ENCODE data around the gene APOL2. TPM values are rescaled to one million over a fixed set of nuclear protein-coding genes. Genes with fewer than 3 reads are reported as not detected.
A peak's percentile ranks its signal among the peaks of the same experiment; 100 is the strongest.
"Not testable (repeated sequence)": the region's sequence is repeated elsewhere in the genome, so short reads cannot be mapped to it uniquely, and the experiment has no call there.

APOL2 gene
- total and polyA plus RNA-seq, 7 experiments from 2014 or later: 13.4 to 133 (median 40.1) TPM

- ChIA-PET CTCF (no interaction called here), POLR2A (no interaction called here)
- Histone ChIP-seq H3K27ac (ENCODE audit: low read depth, low read length) (no peak overlapping the region), H3K36me3 (ENCODE audit: control insufficient read depth in 2 of 3, insufficient read depth in 3 of 3, low read length in 3 of 3) (no peaks in the 10 kb centered on the region), H3K4me3 (ENCODE audit: low read length) (no peak overlapping the region), H3K4me1 (ENCODE audit: control insufficient read depth in 2 of 2, insufficient read depth in 2 of 2, low read length in 2 of 2) (no peaks in the 10 kb centered on the region), H3K27me3 (ENCODE audit: control insufficient read depth in 2 of 2, insufficient read depth in 2 of 2, low read length in 2 of 2) (no peaks in the 10 kb centered on the region), H3K9me3 (ENCODE audit: control insufficient read depth in 2 of 3, low read length in 3 of 3) (no peaks in the 10 kb centered on the region)
- ATAC-seq: peak; percentile 62
- intact Hi-C loops (cut with micrococcal nuclease): no loop called here
- Mint-ChIP-seq H3K27ac (no peak overlapping the region), H3K27me3 (peaks cover 5 to 82% (median 31%) of the 10 kb centered on the region in 5 donors), H3K36me3 (peaks cover 0 to 7% (median 4%) of the 10 kb centered on the region in 5 donors), H3K4me3 (no peak overlapping the region), H3K4me1 (peaks cover 5 to 16% (median 8%) of the 10 kb centered on the region in 7 donors), H3K9me3 (peaks cover 0 to 16% (median 7%) of the 10 kb centered on the region in 11 donors)
- no peak for DNase-seq
Measured at GRCh38 chr22:36212901-36213300, 26.4 kb downstream of the APOL2 start.

GRCh38 chr22:36211237-36211861 is 28.0 kb downstream of the APOL2 start:
- no peak overlapping the region for H3K27ac ChIP-seq (ENCODE audit: low read depth, low read length)
- ChIA-PET POLR2A (no interaction called here), CTCF (no interaction called here)
- H3K4me1 ChIP-seq (ENCODE audit: control insufficient read depth in 2 of 2, insufficient read depth in 2 of 2, low read length in 2 of 2): no peaks in the 10 kb centered on the region
- H3K27me3 Mint-ChIP-seq: peaks cover 5 to 70% (median 31%) of the 10 kb centered on the region in 5 donors
- H3K36me3 ChIP-seq (ENCODE audit: control insufficient read depth in 2 of 3, insufficient read depth in 3 of 3, low read length in 3 of 3): no peaks in the 10 kb centered on the region
- no peak overlapping the region for H3K4me3 Mint-ChIP-seq
- no peak overlapping the region for H3K4me3 ChIP-seq (ENCODE audit: low read length)
- DNase-seq (no peak), ATAC-seq (peak; percentile 32)
- peaks cover 5 to 16% (median 8%) of the 10 kb centered on the region in 7 donors for H3K4me1 Mint-ChIP-seq
- H3K27me3 ChIP-seq (ENCODE audit: control insufficient read depth in 2 of 2, insufficient read depth in 2 of 2, low read length in 2 of 2): no peaks in the 10 kb centered on the region
- H3K27ac Mint-ChIP-seq: no peak overlapping the region
- H3K9me3 Mint-ChIP-seq: peaks cover 0 to 16% (median 7%) of the 10 kb centered on the region in 11 donors
- peaks cover 0 to 7% (median 4%) of the 10 kb centered on the region in 5 donors for H3K36me3 Mint-ChIP-seq
- H3K9me3 ChIP-seq (ENCODE audit: control insufficient read depth in 2 of 3, low read length in 3 of 3): no peaks in the 10 kb centered on the region
- intact Hi-C loops (cut with micrococcal nuclease): no loop called here

- ATAC-seq (no peak), DNase-seq (no peak)
- no peak overlapping the region for H3K27ac Mint-ChIP-seq
- H3K9me3 ChIP-seq (ENCODE audit: control insufficient read depth in 2 of 3, low read length in 3 of 3): no peaks in the 10 kb centered on the region
- no peak overlapping the region for H3K27ac ChIP-seq (ENCODE audit: low read depth, low read length)
- no peaks in the 10 kb centered on the region for H3K36me3 ChIP-seq (ENCODE audit: control insufficient read depth in 2 of 3, insufficient read depth in 3 of 3, low read length in 3 of 3)
- peaks cover 5 to 16% (median 8%) of the 10 kb centered on the region in 7 donors for H3K4me1 Mint-ChIP-seq
- H3K27me3 ChIP-seq (ENCODE audit: control insufficient read depth in 2 of 2, insufficient read depth in 2 of 2, low read length in 2 of 2): no peaks in the 10 kb centered on the region
- ChIA-PET POLR2A (no interaction called here), CTCF (no interaction called here)
- no peak overlapping the region for H3K4me3 Mint-ChIP-seq
- H3K36me3 Mint-ChIP-seq: peaks cover 0 to 7% (median 4%) of the 10 kb centered on the region in 5 donors
- intact Hi-C loops (cut with micrococcal nuclease): no loop called here
- H3K27me3 Mint-ChIP-seq: peaks cover 5 to 60% (median 22%) of the 10 kb centered on the region in 5 donors
- H3K4me1 ChIP-seq (ENCODE audit: control insufficient read depth in 2 of 2, insufficient read depth in 2 of 2, low read length in 2 of 2): no peaks in the 10 kb centered on the region
- peaks cover 0 to 16% (median 7%) of the 10 kb centered on the region in 11 donors for H3K9me3 Mint-ChIP-seq
- H3K4me3 ChIP-seq (ENCODE audit: low read length): no peak overlapping the region
Measured at GRCh38 chr22:36210224-36210623, 29.1 kb downstream of the APOL2 start.

- H3K36me3 ChIP-seq (ENCODE audit: control insufficient read depth in 2 of 3, insufficient read depth in 3 of 3, low read length in 3 of 3); CTCF ChIA-PET; H3K27me3 ChIP-seq (ENCODE audit: control insufficient read depth in 2 of 2, insufficient read depth in 2 of 2, low read length in 2 of 2); H3K4me3 Mint-ChIP-seq; ATAC-seq; H3K4me1 ChIP-seq (ENCODE audit: control insufficient read depth in 2 of 2, insufficient read depth in 2 of 2, low read length in 2 of 2); H3K27ac Mint-ChIP-seq; DNase-seq; H3K36me3 Mint-ChIP-seq; H3K4me3 ChIP-seq (ENCODE audit: low read length); H3K27ac ChIP-seq (ENCODE audit: low read depth, low read length); H3K9me3 ChIP-seq (ENCODE audit: control insufficient read depth in 2 of 3, low read length in 3 of 3); POLR2A ChIA-PET; intact Hi-C loops (cut with micrococcal nuclease): not testable (repeated sequence)
- Mint-ChIP-seq H3K4me1 (peaks cover 5 to 16% (median 12%) of the 10 kb centered on the region in 7 donors), H3K27me3 (peaks cover 5 to 54% (median 22%) of the 10 kb centered on the region in 5 donors), H3K9me3 (peaks cover 0 to 16% (median 7%) of the 10 kb centered on the region in 11 donors)
Measured at GRCh38 chr22:36209488-36209908, 29.8 kb downstream of the APOL2 start.

- Histone ChIP-seq H3K4me3 (ENCODE audit: low read length) (no peak overlapping the region), H3K9me3 (ENCODE audit: control insufficient read depth in 2 of 3, low read length in 3 of 3) (no peaks in the 10 kb centered on the region), H3K36me3 (ENCODE audit: control insufficient read depth in 2 of 3, insufficient read depth in 3 of 3, low read length in 3 of 3) (no peaks in the 10 kb centered on the region), H3K27ac (ENCODE audit: low read depth, low read length) (no peak overlapping the region), H3K4me1 (ENCODE audit: control insufficient read depth in 2 of 2, insufficient read depth in 2 of 2, low read length in 2 of 2) (no peaks in the 10 kb centered on the region), H3K27me3 (ENCODE audit: control insufficient read depth in 2 of 2, insufficient read depth in 2 of 2, low read length in 2 of 2) (no peaks in the 10 kb centered on the region)
- CTCF ChIA-PET: no interaction called here
- H3K4me1 Mint-ChIP-seq: peaks cover 5 to 16% (median 12%) of the 10 kb centered on the region in 7 donors
- no peak overlapping the region for H3K27ac Mint-ChIP-seq
- H3K4me3 Mint-ChIP-seq: no peak overlapping the region
- ATAC-seq (no peak), DNase-seq (no peak)
- H3K9me3 Mint-ChIP-seq: peaks cover 0 to 16% (median 7%) of the 10 kb centered on the region in 11 donors
- H3K27me3 Mint-ChIP-seq: peaks cover 6 to 48% (median 22%) of the 10 kb centered on the region in 5 donors
- intact Hi-C loops (cut with micrococcal nuclease): no loop called here
- peaks cover 0 to 7% (median 4%) of the 10 kb centered on the region in 5 donors for H3K36me3 Mint-ChIP-seq
- POLR2A ChIA-PET: no interaction called here
Measured at GRCh38 chr22:36208914-36209313, 30.4 kb downstream of the APOL2 start.

- no peaks in the 10 kb centered on the region for H3K27me3 ChIP-seq (ENCODE audit: control insufficient read depth in 2 of 2, insufficient read depth in 2 of 2, low read length in 2 of 2)
- no peaks in the 10 kb centered on the region for H3K36me3 ChIP-seq (ENCODE audit: control insufficient read depth in 2 of 3, insufficient read depth in 3 of 3, low read length in 3 of 3)
- Mint-ChIP-seq H3K27me3 (peaks cover 10 to 42% (median 21%) of the 10 kb centered on the region in 5 donors), H3K27ac (no peak overlapping the region), H3K4me3 (no peak overlapping the region), H3K4me1 (peaks cover 5 to 15% (median 12%) of the 10 kb centered on the region in 7 donors), H3K9me3 (peaks cover 0 to 16% (median 7%) of the 10 kb centered on the region in 11 donors), H3K36me3 (peaks cover 0 to 7% (median 4%) of the 10 kb centered on the region in 5 donors)
- no peaks in the 10 kb centered on the region for H3K9me3 ChIP-seq (ENCODE audit: control insufficient read depth in 2 of 3, low read length in 3 of 3)
- H3K4me1 ChIP-seq (ENCODE audit: control insufficient read depth in 2 of 2, insufficient read depth in 2 of 2, low read length in 2 of 2): no peaks in the 10 kb centered on the region
- ATAC-seq: no peak
- no peak for DNase-seq
- ChIA-PET POLR2A (interaction anchor here (0.6 to 0.8 kb wide), 2 partner anchors 9 to 119 kb away, joined by 3 to 5 read pairs; no protein-coding TSS in a partner anchor), CTCF (interaction anchor here (0.7 to 1.0 kb wide), 2 partner anchors 12 to 70 kb away, joined by 3 read pairs; no protein-coding TSS in a partner anchor)
- H3K4me3 ChIP-seq (ENCODE audit: low read length): no peak overlapping the region
- H3K27ac ChIP-seq (ENCODE audit: low read depth, low read length): no peak overlapping the region
- intact Hi-C loops (cut with micrococcal nuclease): no loop called here
Measured at GRCh38 chr22:36208162-36208765, 31.1 kb downstream of the APOL2 start.

Data from naive thymus-derived CD4-positive, alpha-beta T cell (primary cell).